HFF-Myc (cell line): ENCODE data around the gene PDS5B.

ENCODE experiments used
- DNase-seq: peaks from one replicate; pipeline ENCODE4 v3.0.0-alpha.2; 2011; ENCODE audit warnings: low read depth; ENCODE audit errors: extremely low read depth
- H3K4me3 ChIP-seq: replicated peaks from 2 replicates; pipeline ENCODE4 v1.5.1; 2011; ENCODE audit warnings: low read depth, mild to moderate bottlenecking, control low read depth, low read length
- CTCF ChIP-seq: IDR thresholded peaks from 2 replicates; pipeline ENCODE4 v1.5.1; 2012; ENCODE audit warnings: mild to moderate bottlenecking, low read depth, low read length, control low read depth; ENCODE audit errors: missing control alignments

Gene PDS5B

DNA sequence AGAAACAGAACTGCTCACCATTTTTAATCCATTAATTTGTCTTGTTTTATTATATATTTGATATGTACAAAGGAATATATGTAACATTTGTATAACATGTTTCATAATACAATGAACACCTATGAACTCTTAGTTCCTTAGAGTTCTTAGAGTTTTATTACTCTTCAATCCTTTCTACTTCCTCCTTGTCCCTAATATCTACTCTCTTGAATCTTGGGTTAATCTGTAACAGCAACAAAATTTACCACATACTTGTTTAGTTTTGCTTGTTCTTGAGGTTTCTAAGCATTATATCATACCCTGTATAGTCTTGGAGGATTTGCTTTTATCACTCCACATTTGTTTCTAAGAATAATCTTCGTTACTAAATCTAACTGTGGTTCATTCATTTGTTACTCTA, 151.4 kb downstream of the PDS5B start:
- no peak overlapping the region for H3K4me3 ChIP-seq
- no peak for DNase-seq
- no peak for TF ChIP-seq CTCF

- no peak for TF ChIP-seq CTCF
- H3K4me3 ChIP-seq, result no peak overlapping the region
These were observed 159.3 kb downstream of the PDS5B start for GRCh38 chr13:32745509-32745908.

DNA sequence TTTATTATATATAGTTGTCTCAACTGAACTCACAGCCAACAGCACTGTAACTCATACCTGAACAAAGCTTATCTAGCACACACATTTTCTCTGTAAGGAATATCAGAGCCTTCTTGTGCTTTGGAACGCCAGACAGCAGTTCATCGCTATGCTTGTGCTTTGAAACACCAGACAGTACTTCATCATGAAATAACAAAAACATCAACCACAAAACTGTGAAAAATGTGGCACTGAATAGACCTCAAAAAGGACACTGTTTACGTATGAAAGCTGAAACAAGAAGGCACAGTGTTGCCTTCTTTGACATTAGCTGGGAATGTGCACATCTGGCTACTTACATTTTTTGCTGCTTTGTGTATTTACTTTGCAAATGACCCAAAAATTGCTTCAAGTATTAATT, 160.2 kb downstream of the PDS5B start:
- no peak for DNase-seq
- TF ChIP-seq CTCF, result no peak
- no peak overlapping the region for H3K4me3 ChIP-seq

More at GRCh38 chr13:32745509-32745908, 159.3 kb downstream of the PDS5B start:
- no peak for DNase-seq

GRCh38 chr13:32748305-32748704, 162.1 kb downstream of the PDS5B start:
- no peak for TF ChIP-seq CTCF
- H3K4me3 ChIP-seq, result no peak overlapping the region
- no peak for DNase-seq

- DNase-seq, result no peak
These were observed 165.1 kb downstream of the PDS5B start for GRCh38 chr13:32751340-32751739.

DNA sequence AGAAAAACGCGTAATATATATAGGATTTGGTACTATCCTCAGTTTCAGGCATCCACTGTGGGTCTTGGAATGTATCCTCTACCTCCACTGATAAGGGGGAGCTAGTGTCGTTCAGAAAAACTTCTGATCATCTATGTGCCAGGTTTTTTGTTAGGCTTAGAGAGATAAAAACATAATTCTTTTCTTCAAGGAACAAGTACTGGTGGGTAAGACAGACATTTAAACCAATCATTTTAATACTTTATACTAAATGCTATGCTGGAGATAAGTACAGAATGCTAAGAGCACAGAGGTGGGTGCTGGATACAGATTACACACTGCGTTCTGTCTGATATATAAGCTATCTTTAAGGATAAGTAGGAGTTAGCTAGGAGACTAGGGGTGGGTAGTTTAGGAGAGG, 166.1 kb downstream of the PDS5B start:
- TF ChIP-seq CTCF, result no peak
- no peak for DNase-seq
- no peak overlapping the region for H3K4me3 ChIP-seq

More at GRCh38 chr13:32751340-32751739, 165.1 kb downstream of the PDS5B start:
- no peak for TF ChIP-seq CTCF
- H3K4me3 ChIP-seq, result no peak overlapping the region

GRCh38 chr13:32752997-32753606, 166.8 kb downstream of the PDS5B start:
- TF ChIP-seq CTCF, result no peak
- DNase-seq, result no peak
- H3K4me3 ChIP-seq, result no peak overlapping the region
